ENCODE results near the gene CTSC.

CTSC gene

GRCh38 chr11:88301488-88302140, 35.9 kb downstream of the CTSC start:
- TF ChIP-seq, protein P1, sequence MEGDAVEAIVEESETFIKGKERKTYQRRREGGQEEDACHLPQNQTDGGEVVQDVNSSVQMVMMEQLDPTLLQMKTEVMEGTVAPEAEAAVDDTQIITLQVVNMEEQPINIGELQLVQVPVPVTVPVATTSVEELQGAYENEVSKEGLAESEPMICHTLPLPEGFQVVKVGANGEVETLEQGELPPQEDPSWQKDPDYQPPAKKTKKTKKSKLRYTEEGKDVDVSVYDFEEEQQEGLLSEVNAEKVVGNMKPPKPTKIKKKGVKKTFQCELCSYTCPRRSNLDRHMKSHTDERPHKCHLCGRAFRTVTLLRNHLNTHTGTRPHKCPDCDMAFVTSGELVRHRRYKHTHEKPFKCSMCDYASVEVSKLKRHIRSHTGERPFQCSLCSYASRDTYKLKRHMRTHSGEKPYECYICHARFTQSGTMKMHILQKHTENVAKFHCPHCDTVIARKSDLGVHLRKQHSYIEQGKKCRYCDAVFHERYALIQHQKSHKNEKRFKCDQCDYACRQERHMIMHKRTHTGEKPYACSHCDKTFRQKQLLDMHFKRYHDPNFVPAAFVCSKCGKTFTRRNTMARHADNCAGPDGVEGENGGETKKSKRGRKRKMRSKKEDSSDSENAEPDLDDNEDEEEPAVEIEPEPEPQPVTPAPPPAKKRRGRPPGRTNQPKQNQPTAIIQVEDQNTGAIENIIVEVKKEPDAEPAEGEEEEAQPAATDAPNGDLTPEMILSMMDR (IDR thresholded peaks at IDR 0.05; ENCODE audit: borderline replicate concordance, insufficient read depth, low read depth, low read length): no peak
- no peak overlapping the region for H3K4me3 ChIP-seq (ENCODE audit: low read depth, low read length)

GRCh38 chr11:88300888-88301487, 36.5 kb downstream of the CTSC start:
- TF ChIP-seq, protein P1 (IDR thresholded peaks at IDR 0.05; ENCODE audit: borderline replicate concordance, insufficient read depth, low read depth, low read length): no peak
- no peak overlapping the region for H3K4me3 ChIP-seq (ENCODE audit: low read depth, low read length)

GRCh38 chr11:88297863-88298262, 39.7 kb downstream of the CTSC start:
- TF ChIP-seq, protein P1 (IDR thresholded peaks at IDR 0.05; ENCODE audit: borderline replicate concordance, insufficient read depth, low read depth, low read length): no peak

GRCh38 chr11:88297421-88297820, 40.1 kb downstream of the CTSC start:
- TF ChIP-seq, protein P1 (IDR thresholded peaks at IDR 0.05; ENCODE audit: borderline replicate concordance, insufficient read depth, low read depth, low read length): no peak
- no peak overlapping the region for H3K4me3 ChIP-seq (ENCODE audit: low read depth, low read length)

More at GRCh38 chr11:88297863-88298262, 39.7 kb downstream of the CTSC start:
- no peak overlapping the region for H3K4me3 ChIP-seq (ENCODE audit: low read depth, low read length)

DNA sequence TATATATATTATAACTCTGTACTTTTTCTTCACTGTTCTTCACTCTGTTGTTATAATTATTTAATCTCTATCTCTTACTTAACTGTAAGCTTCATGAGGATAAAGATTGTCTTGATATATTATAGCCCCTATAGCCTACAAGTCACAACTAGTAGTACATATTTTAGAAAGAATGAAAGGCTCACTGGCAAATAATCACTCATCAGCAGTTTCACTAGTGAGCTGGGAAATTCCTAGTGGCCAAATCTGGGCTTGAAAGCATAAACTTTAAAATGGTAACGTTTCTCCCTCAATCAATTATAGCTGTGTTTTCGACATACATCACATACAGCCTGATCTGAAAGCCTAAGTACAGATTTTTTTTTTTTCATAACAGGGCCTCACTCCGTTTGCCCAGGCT, 42.5 kb downstream of the CTSC start:
- TF ChIP-seq, protein P1 (IDR thresholded peaks at IDR 0.05; ENCODE audit: borderline replicate concordance, insufficient read depth, low read depth, low read length): no peak
- H3K4me3 ChIP-seq (ENCODE audit: low read depth, low read length): no peak overlapping the region

DNA sequence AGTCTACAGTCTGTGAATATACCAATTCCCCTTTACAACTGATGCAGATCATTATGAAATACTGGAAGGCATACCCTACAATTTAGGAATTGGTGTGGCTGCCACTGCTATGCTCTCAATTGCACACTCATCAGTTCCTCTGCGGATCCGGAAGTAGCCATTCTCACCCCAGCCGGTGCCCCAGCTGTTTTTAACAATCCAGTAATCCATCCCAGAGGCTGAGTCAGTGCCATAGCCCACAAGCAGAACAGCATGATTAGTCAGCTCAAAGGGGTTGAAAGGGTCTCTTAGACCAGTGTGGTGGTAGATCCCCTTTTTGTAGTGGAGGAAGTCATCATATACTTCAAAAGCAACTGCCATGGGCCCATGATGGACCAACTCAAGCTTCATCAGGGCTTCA, 43.6 kb downstream of the CTSC start:
- TF ChIP-seq, protein P1 (IDR thresholded peaks at IDR 0.05; ENCODE audit: borderline replicate concordance, insufficient read depth, low read depth, low read length): no peak
- H3K4me3 ChIP-seq (ENCODE audit: low read depth, low read length): no peak overlapping the region

Measured in GM12875 (cell line).